Left ventricle myocardium superior (tissue), 1 donor: ENCODE data around the gene LAMC3. TPM values are rescaled to one million over a fixed set of nuclear protein-coding genes. Genes with fewer than 3 reads are reported as not detected.
A peak's percentile ranks its signal among the peaks of the same experiment; 100 is the strongest.

Source experiments
- ATAC-seq: fragments of 200-7000 bp; cut with Tn5 transposase; one replicate; pipeline ENCODE4 v1.9.1; 2020; ENCODE audit warnings: mild to moderate bottlenecking, moderate library complexity
- DNase-seq: peaks from one replicate; pipeline ENCODE4 v3.0.0-alpha.2; 2020
- intact Hi-C: fragments of 100-400 bp; cut with micrococcal nuclease; formaldehyde crosslinking; loops from one replicate; pipeline ENCODE4 v1.11.0; 2022
- total RNA-seq: library from RNA; stranded (reverse); fragmentation: NEBNext Ultra II Directional; extraction: Animal tissue kit (Norgen Biotek cat#: 25700); gene quantifications from one replicate; pipeline ENCODE4 v1.2.1, GENCODE V29; 2021
- donor health status: DM: no; HTN: yes; CAD: no; lungs with severe emphysema.

The LAMC3 gene
- total RNA-seq, 1 donor from 2014 or later = 0.07 TPM

- DNase-seq (no peak), ATAC-seq (no peak)
- intact Hi-C loops = loop anchor here (10.0 kb wide), 1 partner anchor 45 kb away; no protein-coding TSS in a partner anchor
Measured at GRCh38 chr9:130989891-130990290, 19.1 kb upstream of the LAMC3 start.

DNA sequence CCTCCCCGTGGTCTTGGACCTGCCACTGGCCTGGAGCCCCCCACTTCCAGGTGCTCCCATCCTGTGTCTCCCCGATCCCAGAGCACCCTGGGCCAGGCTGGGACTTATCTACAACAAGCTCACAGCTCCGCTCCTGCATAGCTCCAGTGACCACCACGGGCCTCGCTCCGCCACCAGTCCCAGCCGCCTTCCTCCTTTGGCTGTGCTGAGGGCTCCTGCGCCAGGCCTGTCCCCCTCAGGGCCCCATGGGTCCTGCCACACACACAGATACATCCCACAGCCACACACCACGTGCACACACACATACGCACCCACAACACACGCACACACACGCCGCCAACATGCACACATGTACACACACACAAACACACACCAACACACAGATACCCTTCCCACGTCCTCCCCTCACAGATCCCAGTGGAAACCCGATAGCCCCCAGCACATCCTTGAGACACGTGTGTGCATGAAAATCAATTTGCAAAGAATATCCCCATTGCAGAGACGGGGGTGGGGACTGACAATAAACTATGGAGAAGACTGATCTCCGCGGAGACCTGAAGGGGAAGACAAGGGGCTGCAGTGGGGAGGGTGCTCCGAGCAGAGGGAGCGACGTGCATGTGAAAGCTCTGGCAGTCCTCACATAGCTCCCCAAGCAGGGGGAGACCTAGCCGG is 18.5 kb upstream of the LAMC3 start:
- DNase-seq = no peak
- ATAC-seq = no peak
- intact Hi-C loops = loop anchor here (10.0 kb wide), 1 partner anchor 46 kb away; no protein-coding TSS in a partner anchor

GRCh38 chr9:130990978-130991777 is 17.8 kb upstream of the LAMC3 start:
- ATAC-seq = no peak

DNA sequence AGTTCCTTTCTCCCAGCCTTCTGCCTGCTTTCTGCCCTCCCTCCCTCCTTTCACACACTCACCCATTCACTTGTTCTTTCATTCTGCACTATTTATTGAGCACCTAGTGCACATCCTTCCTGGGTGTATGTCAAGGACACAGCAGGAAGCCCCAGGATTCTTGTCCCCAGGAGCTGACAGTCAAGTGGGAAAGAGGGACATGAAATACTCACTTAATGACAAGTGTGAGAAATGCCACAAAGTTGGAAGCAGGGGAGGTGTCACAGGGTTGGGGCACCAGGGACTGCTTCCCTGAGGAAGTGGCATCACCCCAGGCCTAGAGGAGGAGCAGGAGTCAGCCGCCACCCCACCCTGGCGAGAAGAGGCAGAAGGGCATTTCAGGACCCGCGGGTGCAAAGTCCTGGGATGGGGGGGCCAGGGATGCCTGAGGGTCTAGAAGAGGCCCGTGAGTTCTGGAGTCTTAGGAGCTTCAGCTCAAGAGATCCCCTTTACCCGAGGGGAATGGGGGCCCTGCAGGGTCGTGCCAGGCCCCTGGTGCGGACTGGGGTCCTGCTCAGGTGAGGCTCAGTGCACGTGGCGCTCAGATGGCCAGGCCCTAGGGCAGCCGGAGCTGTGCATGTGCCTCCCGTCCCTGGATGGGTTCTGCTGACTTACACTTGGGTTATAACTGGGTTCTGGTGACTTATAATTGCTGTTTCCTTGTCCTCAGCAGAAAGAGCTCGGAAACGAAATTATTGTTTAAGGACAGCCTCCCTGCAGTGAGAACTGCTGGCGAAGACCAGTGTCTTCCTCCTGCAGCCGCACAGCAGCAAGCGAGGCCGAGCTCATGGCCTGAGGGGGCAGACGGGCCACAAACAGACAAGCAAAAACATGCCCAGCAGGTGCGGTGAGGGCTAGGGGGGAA is 16.9 kb upstream of the LAMC3 start:
- ATAC-seq (no peak), DNase-seq (no peak)
- intact Hi-C loops = loop anchor here (10.0 kb wide), 1 partner anchor 47 kb away; no protein-coding TSS in a partner anchor

More at GRCh38 chr9:130990978-130991777, 17.8 kb upstream of the LAMC3 start:
- intact Hi-C loops = loop anchor here (10.0 kb wide), 1 partner anchor 46 kb away; no protein-coding TSS in a partner anchor
- no peak for DNase-seq

DNA sequence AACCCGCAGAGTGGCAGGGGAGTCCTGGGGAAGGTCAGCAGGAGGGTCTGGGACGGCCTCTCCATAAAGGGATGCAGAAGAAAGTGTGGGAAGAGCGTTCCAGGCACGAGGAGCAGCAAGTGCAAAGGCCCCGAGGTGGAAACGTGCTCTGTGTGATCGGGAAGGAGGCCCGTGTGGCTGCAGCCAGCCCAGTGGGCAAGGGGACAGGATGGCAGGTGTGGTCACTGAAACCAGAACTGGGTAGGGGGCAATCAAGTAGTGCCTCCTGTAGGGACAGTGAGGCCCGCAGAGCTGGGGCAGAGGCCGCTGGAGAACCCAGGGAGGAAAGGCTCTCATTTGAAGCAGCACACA is 16.3 kb upstream of the LAMC3 start:
- DNase-seq (no peak), ATAC-seq (no peak)
- intact Hi-C loops = loop anchor here (10.0 kb wide), 1 partner anchor 48 kb away; no protein-coding TSS in a partner anchor

DNA sequence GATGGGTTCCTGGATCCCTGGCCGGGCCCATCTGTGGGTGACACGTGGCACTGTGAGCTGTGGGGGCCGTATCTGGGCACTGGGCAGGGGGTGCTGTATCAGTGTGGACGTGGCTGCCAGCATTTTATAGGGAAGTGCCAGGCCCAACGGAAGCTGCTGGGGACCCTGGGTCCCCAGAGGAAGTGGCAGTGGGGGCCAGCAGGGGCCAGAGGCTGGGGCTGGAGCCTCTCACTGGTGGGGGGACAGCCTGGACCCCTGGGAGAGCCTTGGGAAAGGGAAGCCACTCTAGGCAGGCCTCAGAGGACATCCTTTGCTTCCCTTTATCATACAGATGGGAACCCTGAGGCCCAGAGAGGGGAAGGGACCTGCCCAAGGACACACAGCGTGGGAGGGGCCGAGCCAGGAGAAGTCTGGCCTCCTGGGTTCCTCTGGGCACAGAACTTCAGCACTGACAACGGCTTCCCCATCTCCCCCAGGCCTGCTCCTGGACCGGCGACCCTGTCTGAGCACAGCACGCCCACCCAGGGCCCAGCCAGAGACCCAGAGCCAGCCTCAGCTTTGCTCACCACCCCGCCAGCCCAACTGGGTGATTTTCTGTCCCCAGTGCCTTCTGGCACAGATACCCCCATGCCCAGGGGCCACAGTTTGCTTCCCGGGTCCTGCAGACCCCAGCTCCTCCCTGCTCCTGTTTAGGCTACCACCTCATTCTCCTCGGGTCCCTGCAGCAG is 15.5 kb upstream of the LAMC3 start:
- ATAC-seq = no peak
- DNase-seq = no peak
- intact Hi-C loops = loop anchor here (10.0 kb wide), 1 partner anchor 49 kb away; no protein-coding TSS in a partner anchor

DNA sequence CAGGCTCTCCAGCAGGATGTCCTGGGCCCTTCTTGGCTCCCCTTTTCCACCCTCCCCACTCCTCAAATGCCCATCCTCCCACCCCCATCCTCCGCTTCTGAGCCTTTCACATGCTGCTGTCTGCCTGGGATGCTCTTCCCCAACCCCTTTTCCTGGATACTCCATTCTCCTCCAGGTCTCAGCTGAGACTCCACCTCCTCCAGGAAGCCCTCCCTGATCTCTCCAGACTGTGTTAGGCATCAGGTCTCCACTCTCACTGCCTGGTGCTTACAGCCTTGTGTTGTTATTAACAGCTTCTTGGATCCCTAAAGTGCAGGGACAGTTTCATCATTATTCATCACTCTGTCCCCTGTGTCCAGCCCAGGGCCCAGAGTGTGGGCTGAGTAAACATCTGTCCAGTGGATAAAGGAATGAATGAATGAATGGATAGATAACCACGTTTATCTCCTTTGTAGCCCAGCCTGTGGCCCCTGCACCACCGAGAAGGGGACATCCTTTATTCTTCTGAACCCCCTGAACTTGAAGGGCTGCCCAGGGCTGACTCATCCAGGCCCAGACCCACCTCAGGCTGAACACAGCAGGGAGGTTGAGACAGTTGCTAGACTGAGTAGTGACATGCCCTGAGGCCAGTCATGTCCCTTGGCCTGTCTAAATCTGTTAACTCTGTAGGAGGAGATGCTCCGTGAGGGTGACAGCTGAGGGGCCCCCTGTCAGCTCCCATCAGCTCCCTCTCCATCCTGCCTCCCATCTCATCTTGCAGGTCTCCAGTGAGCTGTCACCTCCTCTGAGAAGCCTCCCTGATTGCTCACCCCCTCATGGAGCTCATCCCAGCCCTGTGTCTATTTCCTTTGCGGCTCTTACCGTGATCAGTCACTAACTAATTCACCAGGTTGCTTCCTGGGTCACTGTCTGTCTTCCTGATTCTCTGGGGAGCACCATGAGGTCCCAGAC is 14.6 kb upstream of the LAMC3 start:
- DNase-seq = no peak
- intact Hi-C loops = loop anchor here (10.0 kb wide), 1 partner anchor 50 kb away; no protein-coding TSS in a partner anchor
- ATAC-seq = no peak

DNA sequence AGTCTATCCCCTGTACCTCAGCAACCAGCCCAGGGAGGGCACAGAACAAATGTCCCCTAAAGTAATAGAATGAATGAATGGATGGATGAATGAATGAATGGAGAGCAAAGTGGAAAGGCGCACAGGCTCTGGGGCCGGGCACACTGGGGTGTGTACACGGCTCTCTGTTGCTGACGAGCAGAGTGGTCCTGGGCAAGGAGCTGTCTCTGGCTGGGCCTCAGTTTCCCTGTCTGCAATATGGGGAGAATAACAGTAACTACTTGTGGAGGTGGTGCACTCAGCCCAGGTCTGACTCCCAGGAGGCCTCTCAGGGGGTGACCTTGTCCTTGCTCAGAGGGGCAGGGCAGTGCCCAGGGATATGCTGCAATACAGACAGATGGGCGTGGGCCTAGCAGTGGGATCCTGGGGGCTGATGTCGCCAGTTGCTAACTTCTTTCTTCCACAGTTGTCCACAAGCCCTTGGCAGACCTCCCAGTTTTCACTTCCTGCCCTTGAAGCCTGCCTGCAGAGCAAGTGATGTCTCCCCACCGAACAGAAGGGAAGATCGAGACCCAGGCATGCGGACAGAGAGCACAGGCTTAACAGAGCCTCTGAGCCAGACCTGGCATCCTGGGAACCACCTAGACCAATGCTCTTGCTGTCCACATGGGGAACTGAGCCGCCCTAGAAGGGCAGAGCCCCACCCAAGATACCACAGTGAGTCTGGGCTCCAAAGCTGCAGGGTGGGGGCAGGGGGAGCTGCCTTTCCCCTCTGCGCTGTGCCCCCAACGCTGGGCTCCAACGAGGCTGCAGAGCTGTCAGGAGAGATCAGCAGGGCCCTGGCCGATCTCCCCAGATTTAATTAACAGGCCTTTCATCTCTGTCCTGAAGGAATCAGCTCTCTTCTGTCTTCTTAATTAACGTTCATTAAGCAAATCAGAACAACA is 13.6 kb upstream of the LAMC3 start:
- ATAC-seq = peak; percentile 32
- intact Hi-C loops = loop anchor here (10.0 kb wide), 1 partner anchor 51 kb away; no protein-coding TSS in a partner anchor
- DNase-seq = no peak

- intact Hi-C loops = loop anchor here (10.0 kb wide), 1 partner anchor 51 kb away; no protein-coding TSS in a partner anchor
- no peak for DNase-seq
Measured at GRCh38 chr9:130996205-130996604, 12.8 kb upstream of the LAMC3 start.

GRCh38 chr9:130996676-130997394 is 12.1 kb upstream of the LAMC3 start:
- intact Hi-C loops = loop anchor here (10.0 kb wide), 1 partner anchor 52 kb away; no protein-coding TSS in a partner anchor
- no peak for ATAC-seq
- no peak for DNase-seq

More at GRCh38 chr9:130996205-130996604, 12.8 kb upstream of the LAMC3 start:
- no peak for ATAC-seq

DNA sequence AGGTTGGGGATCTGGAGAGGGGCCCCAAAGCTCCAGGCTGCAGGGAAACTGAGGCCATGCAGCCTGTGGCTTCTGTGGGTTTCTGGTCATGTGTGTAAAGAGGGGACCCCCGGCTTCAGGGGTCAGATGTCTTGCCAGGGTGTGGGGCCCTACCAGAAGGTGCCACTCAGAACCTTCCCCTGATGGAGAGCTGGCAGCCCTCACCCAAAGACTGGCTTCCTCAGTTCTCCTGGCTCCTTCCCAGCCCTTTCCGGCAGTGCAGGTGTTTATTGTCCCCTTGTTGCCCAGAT is 11.6 kb upstream of the LAMC3 start:
- no peak for DNase-seq
- intact Hi-C loops = loop anchor here (10.0 kb wide), 1 partner anchor 53 kb away; no protein-coding TSS in a partner anchor
- no peak for ATAC-seq

DNA sequence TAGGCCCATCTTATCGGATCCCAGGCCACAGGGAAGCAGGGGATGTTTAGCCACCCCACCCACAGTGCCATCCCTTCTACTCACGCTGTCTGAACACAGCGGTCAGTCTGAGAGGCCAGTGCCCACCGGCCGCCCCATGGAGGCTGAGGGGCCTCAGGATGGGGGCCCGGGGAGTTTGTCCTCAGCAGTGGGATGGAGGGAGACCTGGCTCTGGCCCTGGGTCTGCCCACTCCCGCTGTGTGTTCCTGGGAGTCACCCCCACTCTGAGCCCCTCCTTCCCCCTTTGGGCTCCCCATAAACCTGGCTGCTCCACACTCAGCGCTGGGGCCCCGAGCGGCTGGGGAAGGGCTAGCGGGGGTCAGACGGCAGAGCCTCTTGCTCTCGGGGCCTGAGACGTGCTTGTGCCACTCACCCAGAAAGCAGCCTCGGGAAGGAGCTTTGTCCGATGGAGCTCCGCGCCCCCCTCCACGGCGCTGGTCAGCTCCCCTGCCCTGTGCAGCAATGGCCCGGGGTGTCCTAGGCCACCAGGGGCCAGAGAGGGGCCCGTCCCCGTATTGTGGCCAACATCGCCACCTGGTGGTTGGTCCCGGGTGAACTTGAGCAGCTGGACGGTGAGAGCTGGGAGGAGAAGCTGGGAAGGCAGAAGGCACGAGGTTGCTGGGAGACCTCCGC is 10.9 kb upstream of the LAMC3 start:
- intact Hi-C loops = loop anchor here (10.0 kb wide), 1 partner anchor 53 kb away; no protein-coding TSS in a partner anchor
- DNase-seq (peak; percentile 85), ATAC-seq (peak; percentile 91)

- intact Hi-C loops = loop anchor here (10.0 kb wide), 1 partner anchor 54 kb away; no protein-coding TSS in a partner anchor
- DNase-seq = no peak
- ATAC-seq = no peak
Measured at GRCh38 chr9:130998597-130999244, 10.3 kb upstream of the LAMC3 start.

- intact Hi-C loops = loop anchor here (10.0 kb wide), 1 partner anchor 54 kb away; no protein-coding TSS in a partner anchor
- ATAC-seq = no peak
- no peak for DNase-seq
Measured at GRCh38 chr9:130999245-130999623, 9.7 kb upstream of the LAMC3 start.
